ENCODE results near the gene ATG5. TPM values are rescaled to one million over a fixed set of nuclear protein-coding genes. Genes with fewer than 3 reads are reported as not detected.

ATG5 gene
- total and polyA plus RNA-seq, 2 experiments from 2014 or later: 35.4 to 42.8 TPM

DNA sequence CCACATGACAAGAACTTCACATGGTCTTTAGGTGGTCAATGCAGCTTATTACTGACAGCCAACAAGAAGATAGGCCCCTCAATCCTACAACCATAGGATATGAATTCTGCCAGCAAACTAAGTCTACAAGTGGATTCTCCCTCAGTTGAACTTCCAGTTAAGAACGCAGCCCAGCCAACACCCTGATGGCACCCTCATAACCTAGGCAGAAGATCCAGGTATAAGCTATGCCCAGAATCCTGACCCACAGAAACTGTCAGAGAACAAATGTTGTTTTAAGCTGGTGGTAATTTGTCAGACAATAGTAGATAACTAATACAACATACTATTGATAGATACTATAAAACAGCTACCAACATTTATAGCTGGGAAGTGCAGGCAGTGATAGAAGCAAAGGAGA is 38.8 kb downstream of the ATG5 start:
- H3K9me3 ChIP-seq (ENCODE audit: low read depth): no peaks in the 10 kb centered on the region
- H3K27ac ChIP-seq: no peak overlapping the region
- WGBS (ENCODE audit: low lambda C conversion rate, missing lambda C conversion rate): 96% methylated on average over 1 of the region's 1 CpG
- no peak overlapping the region for H2AFZ ChIP-seq
- no peak overlapping the region for H3K4me3 ChIP-seq
- H3K4me1 ChIP-seq (ENCODE audit: insufficient read depth): no peaks in the 10 kb centered on the region
- peaks cover 38% of the 10 kb centered on the region for H3K79me2 ChIP-seq
- no peaks in the 10 kb centered on the region for H3K27me3 ChIP-seq
- no peaks in the 10 kb centered on the region for H3K36me3 ChIP-seq (replicated peaks; ENCODE audit: insufficient read depth, low read depth)
- H3K4me2 ChIP-seq: no peak overlapping the region
- no peaks in the 10 kb centered on the region for H3K9me2 ChIP-seq (replicated peaks; ENCODE audit: insufficient read depth)
- peaks cover 5% of the 10 kb centered on the region for H4K20me1 ChIP-seq (ENCODE audit: insufficient read depth, poor library complexity, severe bottlenecking)
- no peak for TF ChIP-seq EZH2phosphoT487 (IDR thresholded peaks at IDR 0.05; ENCODE audit: low read depth, severe bottlenecking, unreplicated experiment)
- DNase-seq (ENCODE audit: low spot score): no peak

DNA sequence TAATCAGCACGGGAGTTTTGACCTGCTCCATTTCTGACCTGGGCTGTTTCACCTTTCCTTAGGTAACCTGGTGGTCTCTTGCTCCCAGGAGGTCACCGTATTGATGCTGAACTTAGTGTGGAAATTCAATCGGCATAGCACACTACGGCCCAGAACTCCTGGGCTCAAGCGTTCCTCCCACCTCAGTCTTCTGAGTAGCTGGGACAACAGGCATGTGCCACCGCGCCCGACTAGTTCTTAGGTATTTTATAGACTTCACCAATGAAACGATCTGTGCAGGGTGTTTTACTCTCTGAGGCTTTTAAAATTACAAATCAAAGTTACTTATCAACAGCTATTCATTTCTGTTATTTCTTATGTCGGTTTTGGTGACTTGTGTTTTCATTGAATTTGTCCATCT is 42.1 kb downstream of the ATG5 start:
- Histone ChIP-seq H3K4me3 (no peak overlapping the region), H3K27ac (no peak overlapping the region), H3K9me2 (replicated peaks; ENCODE audit: insufficient read depth) (no peaks in the 10 kb centered on the region), H3K36me3 (replicated peaks; ENCODE audit: insufficient read depth, low read depth) (no peaks in the 10 kb centered on the region), H3K9me3 (ENCODE audit: low read depth) (no peaks in the 10 kb centered on the region), H4K20me1 (ENCODE audit: insufficient read depth, poor library complexity, severe bottlenecking) (peaks cover 5% of the 10 kb centered on the region), H3K79me2 (peaks cover 31% of the 10 kb centered on the region), H3K4me2 (no peak overlapping the region), H2AFZ (no peak overlapping the region), H3K27me3 (no peaks in the 10 kb centered on the region), H3K4me1 (ENCODE audit: insufficient read depth) (no peaks in the 10 kb centered on the region)
- TF ChIP-seq, protein P1, sequence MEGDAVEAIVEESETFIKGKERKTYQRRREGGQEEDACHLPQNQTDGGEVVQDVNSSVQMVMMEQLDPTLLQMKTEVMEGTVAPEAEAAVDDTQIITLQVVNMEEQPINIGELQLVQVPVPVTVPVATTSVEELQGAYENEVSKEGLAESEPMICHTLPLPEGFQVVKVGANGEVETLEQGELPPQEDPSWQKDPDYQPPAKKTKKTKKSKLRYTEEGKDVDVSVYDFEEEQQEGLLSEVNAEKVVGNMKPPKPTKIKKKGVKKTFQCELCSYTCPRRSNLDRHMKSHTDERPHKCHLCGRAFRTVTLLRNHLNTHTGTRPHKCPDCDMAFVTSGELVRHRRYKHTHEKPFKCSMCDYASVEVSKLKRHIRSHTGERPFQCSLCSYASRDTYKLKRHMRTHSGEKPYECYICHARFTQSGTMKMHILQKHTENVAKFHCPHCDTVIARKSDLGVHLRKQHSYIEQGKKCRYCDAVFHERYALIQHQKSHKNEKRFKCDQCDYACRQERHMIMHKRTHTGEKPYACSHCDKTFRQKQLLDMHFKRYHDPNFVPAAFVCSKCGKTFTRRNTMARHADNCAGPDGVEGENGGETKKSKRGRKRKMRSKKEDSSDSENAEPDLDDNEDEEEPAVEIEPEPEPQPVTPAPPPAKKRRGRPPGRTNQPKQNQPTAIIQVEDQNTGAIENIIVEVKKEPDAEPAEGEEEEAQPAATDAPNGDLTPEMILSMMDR (IDR thresholded peaks at IDR 0.05; ENCODE audit: poor library complexity): no peak
- TF ChIP-seq EZH2phosphoT487 (IDR thresholded peaks at IDR 0.05; ENCODE audit: low read depth, severe bottlenecking, unreplicated experiment) (no peak), EZH2 (IDR thresholded peaks at IDR 0.05; ENCODE audit: borderline replicate concordance) (no peak)
- no peak for DNase-seq (ENCODE audit: low spot score)
- WGBS (ENCODE audit: low lambda C conversion rate, missing lambda C conversion rate): 96% methylated on average over 10 of the region's 10 CpGs

DNA sequence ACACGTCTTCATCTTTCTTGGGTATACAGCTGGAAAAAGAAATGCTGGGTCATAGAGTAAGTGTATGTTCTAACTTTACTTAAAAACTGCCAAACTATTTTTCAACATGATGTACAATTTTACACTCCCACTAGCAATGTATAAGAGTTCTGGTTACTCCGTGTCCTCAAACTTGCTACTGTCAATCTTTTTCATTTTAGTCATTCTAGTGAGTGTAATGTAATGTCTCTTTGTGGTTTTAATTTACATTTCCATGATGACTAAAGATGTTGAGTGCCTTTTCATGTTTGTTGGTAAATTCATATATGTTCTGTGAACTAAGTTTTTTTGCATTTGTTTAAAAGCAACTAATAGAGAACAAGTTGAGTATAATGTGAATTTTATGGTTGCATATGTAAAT is 43.9 kb downstream of the ATG5 start:
- Histone ChIP-seq H3K4me1 (ENCODE audit: insufficient read depth) (no peaks in the 10 kb centered on the region), H2AFZ (no peak overlapping the region), H3K4me2 (no peak overlapping the region), H3K9me3 (ENCODE audit: low read depth) (no peaks in the 10 kb centered on the region), H3K27me3 (no peaks in the 10 kb centered on the region), H3K79me2 (peaks cover 29% of the 10 kb centered on the region), H4K20me1 (ENCODE audit: insufficient read depth, poor library complexity, severe bottlenecking) (peaks cover 3% of the 10 kb centered on the region), H3K36me3 (replicated peaks; ENCODE audit: insufficient read depth, low read depth) (no peaks in the 10 kb centered on the region), H3K27ac (no peak overlapping the region), H3K9me2 (replicated peaks; ENCODE audit: insufficient read depth) (no peaks in the 10 kb centered on the region), H3K4me3 (no peak overlapping the region)
- TF ChIP-seq EZH2 (IDR thresholded peaks at IDR 0.05; ENCODE audit: borderline replicate concordance): no peak
- TF ChIP-seq EZH2phosphoT487 (IDR thresholded peaks at IDR 0.05; ENCODE audit: low read depth, severe bottlenecking, unreplicated experiment): no peak
- 90% methylated on average over 2 of the region's 2 CpGs for WGBS (ENCODE audit: low lambda C conversion rate, missing lambda C conversion rate)
- no peak for DNase-seq (ENCODE audit: low spot score)

DNA sequence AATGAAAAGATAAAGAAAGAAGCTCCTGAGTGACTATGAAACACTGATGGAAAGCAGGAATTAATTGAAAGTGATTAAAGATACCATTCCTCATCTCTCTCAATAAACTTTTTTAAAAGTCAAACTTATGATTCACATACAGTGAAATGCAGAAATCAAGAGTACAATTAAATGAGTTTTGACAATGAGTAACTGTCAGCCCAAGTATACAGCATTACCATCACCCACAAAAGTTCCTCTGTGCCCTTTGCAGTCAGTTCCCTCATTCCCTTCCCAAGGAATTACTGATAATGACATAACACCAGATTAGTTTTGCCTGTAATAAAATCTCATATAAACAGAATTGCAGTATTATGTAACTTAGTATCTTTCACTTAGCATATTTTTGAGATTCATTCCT is 44.5 kb downstream of the ATG5 start:
- H3K4me2 ChIP-seq: no peak overlapping the region

More for the DNA sequence above, 44.5 kb downstream of the ATG5 start:
- H3K27me3 ChIP-seq: no peaks in the 10 kb centered on the region
- no peak overlapping the region for H3K4me3 ChIP-seq
- TF ChIP-seq, protein P1 (IDR thresholded peaks at IDR 0.05; ENCODE audit: poor library complexity): no peak
- TF ChIP-seq EZH2 (IDR thresholded peaks at IDR 0.05; ENCODE audit: borderline replicate concordance) (no peak), EZH2phosphoT487 (IDR thresholded peaks at IDR 0.05; ENCODE audit: low read depth, severe bottlenecking, unreplicated experiment) (no peak)
- H3K27ac ChIP-seq: no peak overlapping the region
- DNase-seq (ENCODE audit: low spot score): no peak
- no peaks in the 10 kb centered on the region for H3K9me3 ChIP-seq (ENCODE audit: low read depth)
- no peaks in the 10 kb centered on the region for H3K9me2 ChIP-seq (replicated peaks; ENCODE audit: insufficient read depth)
- no peaks in the 10 kb centered on the region for H3K36me3 ChIP-seq (replicated peaks; ENCODE audit: insufficient read depth, low read depth)
- H4K20me1 ChIP-seq (ENCODE audit: insufficient read depth, poor library complexity, severe bottlenecking): no peaks in the 10 kb centered on the region
- no peak overlapping the region for H2AFZ ChIP-seq
- H3K79me2 ChIP-seq: peaks cover 25% of the 10 kb centered on the region
- no peaks in the 10 kb centered on the region for H3K4me1 ChIP-seq (ENCODE audit: insufficient read depth)
